GM10266 (cell line): ENCODE results near the gene ZHX3.

Experiments used
- DNase-seq: peaks from one replicate; pipeline ENCODE4 v3.0.0; 2012; ENCODE audit errors: extremely low spot score
- CTCF ChIP-seq: IDR thresholded peaks from 2 replicates; pipeline ENCODE4 v1.5.1; 2012; ENCODE audit warnings: mild to moderate bottlenecking, low read depth; ENCODE audit not compliant: control insufficient read depth, insufficient read depth; ENCODE audit errors: missing control alignments

ZHX3 gene

GRCh38 chr20:41293269-41294037 lies 24.1 kb downstream of the ZHX3 start:
- DNase-seq: no peak
- no peak for TF ChIP-seq CTCF

- no peak for TF ChIP-seq CTCF
- no peak for DNase-seq
Observed at GRCh38 chr20:41290804-41291389, 26.6 kb downstream of the ZHX3 start.

DNA sequence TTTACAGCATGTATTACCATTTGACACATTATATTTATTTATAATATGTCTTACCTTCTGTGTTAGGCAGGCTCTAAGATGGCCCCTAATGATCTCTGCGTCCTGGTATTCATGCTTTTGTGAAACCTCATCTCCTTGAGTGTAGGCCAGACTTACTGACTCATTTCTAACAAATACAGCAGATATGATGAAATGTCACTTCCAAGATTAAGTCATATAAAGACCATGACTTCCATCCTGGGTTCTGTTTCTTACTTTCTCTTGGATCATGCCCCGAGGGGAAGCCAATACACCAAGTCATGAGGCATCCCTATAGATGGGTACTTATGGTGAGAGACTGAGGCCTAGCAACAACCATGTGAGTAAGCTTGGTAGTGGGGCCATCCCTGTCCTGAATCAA lies 30.2 kb downstream of the ZHX3 start:
- no peak for DNase-seq
- no peak for TF ChIP-seq CTCF

DNA sequence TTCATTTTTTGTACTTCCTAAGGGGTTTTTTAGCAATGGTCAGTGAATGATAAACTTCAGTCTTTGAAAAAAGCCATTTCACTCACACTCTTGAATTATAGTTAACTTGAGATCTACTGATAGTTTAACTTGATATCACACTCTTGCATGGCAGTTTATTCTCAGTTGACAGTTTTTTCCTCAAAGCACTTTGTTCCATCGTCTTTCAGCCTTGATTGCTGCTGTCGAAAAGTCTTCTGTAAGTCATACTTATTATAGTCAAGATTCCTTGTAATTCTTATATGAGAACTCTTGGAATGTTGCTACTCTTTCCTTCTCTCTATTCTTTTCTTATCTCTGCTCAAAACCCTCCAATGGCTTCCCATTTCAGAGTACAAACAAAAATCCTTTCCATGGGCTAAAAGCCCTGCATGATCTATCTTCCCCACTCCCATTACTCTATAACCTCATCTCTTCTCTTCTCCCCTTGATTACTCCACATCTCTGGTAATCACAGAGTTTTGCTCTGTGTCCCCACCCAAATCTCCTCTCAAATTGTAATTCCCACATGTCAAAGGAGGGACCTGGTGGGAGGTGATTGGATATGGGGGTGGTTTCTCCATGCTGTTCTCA lies 31.2 kb downstream of the ZHX3 start:
- no peak for TF ChIP-seq CTCF
- DNase-seq: no peak

DNA sequence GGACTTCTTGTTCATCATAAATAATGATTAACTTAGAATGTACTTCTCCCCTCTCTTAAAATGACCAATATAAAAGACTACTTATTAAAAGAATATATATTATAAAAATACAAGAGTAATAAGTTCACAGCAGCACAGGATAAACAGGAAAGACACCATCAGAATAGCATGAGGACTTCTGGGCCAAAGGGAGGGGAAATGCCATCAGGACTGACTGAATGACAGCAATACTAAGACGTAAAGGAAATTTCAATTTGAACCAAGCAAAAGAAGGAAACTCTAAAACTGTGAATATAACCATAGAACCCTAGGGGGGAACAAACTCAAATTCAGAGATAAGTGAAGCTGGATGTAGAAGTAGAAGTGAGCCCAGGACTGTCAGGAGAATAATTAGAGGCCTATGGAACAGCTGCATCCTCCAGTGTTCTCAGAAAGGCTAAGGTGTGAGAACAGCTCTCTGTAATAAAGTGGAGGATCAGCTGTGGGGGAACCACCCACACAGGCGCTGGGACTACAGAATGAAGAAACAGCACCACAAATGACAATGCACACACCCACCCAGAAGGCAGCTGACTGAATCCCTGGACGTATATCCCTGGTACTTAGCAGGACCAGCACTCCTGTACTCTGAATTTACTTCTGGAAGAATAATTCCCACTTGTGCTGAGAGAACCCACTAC lies 37.8 kb downstream of the ZHX3 start:
- no peak for TF ChIP-seq CTCF
- peak; percentile 39 for DNase-seq

DNA sequence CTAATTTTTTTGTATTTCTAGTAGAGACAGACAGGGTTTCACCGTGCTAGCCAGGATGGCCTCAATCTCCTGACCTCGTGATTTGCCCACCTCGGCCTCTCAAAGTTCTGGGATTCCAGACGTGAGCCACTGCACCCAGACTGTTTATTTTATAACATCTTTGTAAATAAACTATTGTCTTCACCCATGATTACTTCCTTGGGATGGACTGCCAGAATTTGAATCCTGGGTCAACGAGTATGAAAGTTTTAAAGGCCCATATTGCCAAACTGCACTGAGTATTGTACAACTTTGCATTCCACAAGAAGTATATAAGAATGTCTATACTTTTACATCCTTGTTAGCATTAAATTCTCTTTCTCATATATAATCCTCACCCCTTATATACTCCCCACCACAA lies 38.6 kb downstream of the ZHX3 start:
- TF ChIP-seq CTCF: no peak
- no peak for DNase-seq
